HG02678 (cell line): ENCODE data around the gene VPS33A.
"Not testable (repeated sequence)": the region's sequence is repeated elsewhere in the genome, so short reads cannot be mapped to it uniquely, and the experiment has no call there.

ENCODE experiments used
- ATAC-seq: cut with Tn5 transposase; IDR thresholded peaks from one replicate; pipeline ENCODE4 v1.9.1; 2021; ENCODE audit warnings: mild to moderate bottlenecking, moderate library complexity; ENCODE audit not compliant: unreplicated experiment

The VPS33A gene

GRCh38 chr12:122205053-122205925 lies 61.0 kb downstream of the VPS33A start:
- ATAC-seq = no peak

- ATAC-seq = no peak
These were observed 61.9 kb downstream of the VPS33A start for GRCh38 chr12:122204167-122205052.

- no peak for ATAC-seq
These were observed 62.8 kb downstream of the VPS33A start, which contains the start of gene B3GNT4 for GRCh38 chr12:122203301-122204166. Gene B3GNT4 (plus strand): TSS chr12:122203709. CDS start chr12:122204619, 910 bp downstream.

GRCh38 chr12:122202811-122203210 lies 63.5 kb downstream of the VPS33A start:
- ATAC-seq = not testable (repeated sequence)

GRCh38 chr12:122202017-122202416 lies 64.3 kb downstream of the VPS33A start:
- ATAC-seq = no peak

GRCh38 chr12:122201381-122201780 lies 64.9 kb downstream of the VPS33A start:
- ATAC-seq = no peak

- no peak for ATAC-seq
These were observed 65.6 kb downstream of the VPS33A start for GRCh38 chr12:122200541-122201175.

GRCh38 chr12:122199484-122200355 lies 66.6 kb downstream of the VPS33A start:
- no peak for ATAC-seq

- ATAC-seq = no peak
These were observed 68.7 kb downstream of the VPS33A start for GRCh38 chr12:122197612-122197966.

- ATAC-seq = no peak
These were observed 70.9 kb downstream of the VPS33A start for GRCh38 chr12:122195405-122195804.

- ATAC-seq = no peak
These were observed 71.5 kb downstream of the VPS33A start for GRCh38 chr12:122194804-122195203.

GRCh38 chr12:122192441-122192840 lies 73.9 kb downstream of the VPS33A start:
- ATAC-seq = no peak

- no peak for ATAC-seq
These were observed 75.2 kb downstream of the VPS33A start for GRCh38 chr12:122190842-122191668.

- ATAC-seq = no peak
These were observed 76.4 kb downstream of the VPS33A start for GRCh38 chr12:122189626-122190475.

GRCh38 chr12:122187466-122187865 lies 78.8 kb downstream of the VPS33A start:
- no peak for ATAC-seq

GRCh38 chr12:122185494-122186082 lies 80.7 kb downstream of the VPS33A start:
- no peak for ATAC-seq

GRCh38 chr12:122185079-122185478 lies 81.2 kb downstream of the VPS33A start:
- no peak for ATAC-seq
